HUDEP-2 (cell line): Measurements from ENCODE around the gene RUVBL1.

Experiments used
- DNase-seq, 76 experiments: peaks; one replicate each; lab custom pipeline; 2025; ENCODE audit not compliant: unreplicated experiment in 76 of 76; lab: John Stamatoyannopoulos, UW

The RUVBL1 gene

GRCh38 chr3:128071771-128072453, 51.7 kb downstream of the RUVBL1 start:
- DNase-seq, result no peak

GRCh38 chr3:128070898-128071591, 52.6 kb downstream of the RUVBL1 start:
- DNase-seq, result no peak

GRCh38 chr3:128069271-128069670, 54.3 kb downstream of the RUVBL1 start:
- DNase-seq, result no peak

GRCh38 chr3:128068156-128068620, 55.4 kb downstream of the RUVBL1 start:
- peak in 34 of 76 experiments; percentile 3 to 71 (median 31) for DNase-seq

GRCh38 chr3:128067489-128067888, 56.1 kb downstream of the RUVBL1 start:
- DNase-seq, result no peak

GRCh38 chr3:128066676-128067075, 56.9 kb downstream of the RUVBL1 start:
- DNase-seq, result no peak

GRCh38 chr3:128066114-128066513, 57.5 kb downstream of the RUVBL1 start:
- no peak for DNase-seq

GRCh38 chr3:128064962-128065361, 58.6 kb downstream of the RUVBL1 start:
- DNase-seq, result no peak

GRCh38 chr3:128063865-128064264, 59.7 kb downstream of the RUVBL1 start:
- DNase-seq, result no peak

- DNase-seq, result no peak
Measured at GRCh38 chr3:128062033-128062745, 61.4 kb downstream of the RUVBL1 start.

- DNase-seq, result no peak
Measured at GRCh38 chr3:128060473-128061381, 62.9 kb downstream of the RUVBL1 start.

- no peak for DNase-seq
Measured at GRCh38 chr3:128056258-128056657, 67.4 kb downstream of the RUVBL1 start.

- peak in 1 of 76 experiments; percentile 7 for DNase-seq
Measured at GRCh38 chr3:128054367-128054766, 69.2 kb downstream of the RUVBL1 start.

- DNase-seq, result no peak
Measured at GRCh38 chr3:128053614-128054013, 70.0 kb downstream of the RUVBL1 start.

- DNase-seq, result no peak
Measured at GRCh38 chr3:128052595-128053351, 70.8 kb downstream of the RUVBL1 start.

- peak in 74 of 76 experiments; percentile 17 to 96 (median 86) for DNase-seq
Measured at GRCh38 chr3:128051837-128052594, 71.6 kb downstream of the RUVBL1 start, which contains the start of gene SEC61A1. Gene SEC61A1 (plus strand): TSS chr3:128052437. CDS start chr3:128052553, 116 bp downstream.

- DNase-seq, result no peak
Measured at GRCh38 chr3:128051459-128051836, 72.2 kb downstream of the RUVBL1 start.

GRCh38 chr3:128050597-128050996, 73.0 kb downstream of the RUVBL1 start:
- DNase-seq, result no peak

- DNase-seq, result no peak
Measured at GRCh38 chr3:128041344-128041743, 82.3 kb downstream of the RUVBL1 start.
